AG04449 (cell line): ENCODE results near the gene CCSER2.

Source experiments
- CTCF ChIA-PET: fragments of 350-600 bp; formaldehyde crosslinking; extraction: SDS; loops from one replicate; lab custom pipeline; 2021; ENCODE audit warnings: antibody characterized with exemption; lab: Yijun Ruan, JAX
- POLR2A ChIA-PET: fragments of 400-600, 350-600 bp; formaldehyde crosslinking; extraction: SDS; loops from one replicate; lab custom pipeline; 2020; ENCODE audit warnings: antibody characterized with exemption, inconsistent platforms; lab: Yijun Ruan, JAX
- DNase-seq: peaks from one replicate; pipeline ENCODE4 v3.0.0-alpha.2; 2010; ENCODE audit warnings: low read depth, low spot score
- H3K4me3 ChIP-seq: 2 replicates; pipeline ENCODE4 v1.5.1; 2011; ENCODE audit warnings: low read depth, mild to moderate bottlenecking, control low read depth, low read length
- TF ChIP-seq, protein P1 (sequence below): IDR thresholded peaks from one replicate; pipeline ENCODE4 v1.5.1; 2011; ENCODE audit warnings: mild to moderate bottlenecking, moderate library complexity, low read length, control low read depth, inconsistent platforms; ENCODE audit not compliant: insufficient read depth; ENCODE audit errors: missing control alignments

CCSER2 gene

DNA sequence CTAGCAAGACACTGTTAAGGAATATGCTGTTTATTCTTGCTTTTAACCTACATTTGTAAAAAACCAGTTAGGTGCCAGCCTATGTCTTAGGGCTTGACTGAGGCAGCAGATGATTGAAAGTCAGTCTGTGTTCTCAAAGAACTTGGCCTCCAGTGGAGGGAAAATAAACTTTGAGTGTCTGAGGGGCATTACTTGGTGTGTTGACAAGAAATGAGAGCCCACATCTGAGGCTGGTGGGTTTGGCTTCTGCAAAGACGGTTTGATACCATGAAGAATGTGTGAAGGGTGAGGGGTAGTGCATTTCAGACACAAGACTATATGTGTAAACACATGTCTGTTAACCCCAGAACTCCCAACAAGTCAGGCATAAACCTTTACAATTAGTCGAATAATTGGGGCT is 28.5 kb downstream of the CCSER2 start:
- no peak overlapping the region for H3K4me3 ChIP-seq
- DNase-seq = no peak
- TF ChIP-seq, protein P1, sequence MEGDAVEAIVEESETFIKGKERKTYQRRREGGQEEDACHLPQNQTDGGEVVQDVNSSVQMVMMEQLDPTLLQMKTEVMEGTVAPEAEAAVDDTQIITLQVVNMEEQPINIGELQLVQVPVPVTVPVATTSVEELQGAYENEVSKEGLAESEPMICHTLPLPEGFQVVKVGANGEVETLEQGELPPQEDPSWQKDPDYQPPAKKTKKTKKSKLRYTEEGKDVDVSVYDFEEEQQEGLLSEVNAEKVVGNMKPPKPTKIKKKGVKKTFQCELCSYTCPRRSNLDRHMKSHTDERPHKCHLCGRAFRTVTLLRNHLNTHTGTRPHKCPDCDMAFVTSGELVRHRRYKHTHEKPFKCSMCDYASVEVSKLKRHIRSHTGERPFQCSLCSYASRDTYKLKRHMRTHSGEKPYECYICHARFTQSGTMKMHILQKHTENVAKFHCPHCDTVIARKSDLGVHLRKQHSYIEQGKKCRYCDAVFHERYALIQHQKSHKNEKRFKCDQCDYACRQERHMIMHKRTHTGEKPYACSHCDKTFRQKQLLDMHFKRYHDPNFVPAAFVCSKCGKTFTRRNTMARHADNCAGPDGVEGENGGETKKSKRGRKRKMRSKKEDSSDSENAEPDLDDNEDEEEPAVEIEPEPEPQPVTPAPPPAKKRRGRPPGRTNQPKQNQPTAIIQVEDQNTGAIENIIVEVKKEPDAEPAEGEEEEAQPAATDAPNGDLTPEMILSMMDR = no peak
- ChIA-PET CTCF (interaction anchor here (1.0 to 9.8 kb wide), 4 partner anchors 10 to 181 kb away, joined by 3 to 132 read pairs (median 45); no protein-coding TSS in a partner anchor), POLR2A (no interaction called here)

DNA sequence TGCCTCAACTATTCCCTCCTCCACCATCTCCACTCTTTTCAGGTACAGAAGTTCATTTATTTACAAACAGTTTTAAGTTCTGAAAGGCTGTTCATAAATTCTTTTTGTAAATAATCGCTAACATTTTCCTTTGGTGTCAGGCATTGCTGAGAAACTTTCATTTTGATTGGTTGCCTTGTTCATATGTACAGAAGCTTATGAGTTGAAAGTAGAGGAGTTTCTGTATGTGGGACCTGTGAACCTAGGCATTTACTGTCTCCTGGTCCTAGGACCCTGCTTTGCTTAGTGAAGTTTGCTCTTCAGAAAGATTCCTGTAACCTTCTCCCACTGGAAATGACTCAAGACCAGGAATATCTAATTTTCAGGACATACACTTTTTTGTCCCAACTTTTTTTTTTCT is 30.4 kb downstream of the CCSER2 start:
- CTCF ChIA-PET = interaction anchor here (1.2 kb wide), 1 partner anchor 15 kb away, joined by 3 read pairs; no protein-coding TSS in a partner anchor
- TF ChIP-seq, protein P1 = no peak
- POLR2A ChIA-PET = no interaction called here
- no peak overlapping the region for H3K4me3 ChIP-seq
- DNase-seq = no peak

DNA sequence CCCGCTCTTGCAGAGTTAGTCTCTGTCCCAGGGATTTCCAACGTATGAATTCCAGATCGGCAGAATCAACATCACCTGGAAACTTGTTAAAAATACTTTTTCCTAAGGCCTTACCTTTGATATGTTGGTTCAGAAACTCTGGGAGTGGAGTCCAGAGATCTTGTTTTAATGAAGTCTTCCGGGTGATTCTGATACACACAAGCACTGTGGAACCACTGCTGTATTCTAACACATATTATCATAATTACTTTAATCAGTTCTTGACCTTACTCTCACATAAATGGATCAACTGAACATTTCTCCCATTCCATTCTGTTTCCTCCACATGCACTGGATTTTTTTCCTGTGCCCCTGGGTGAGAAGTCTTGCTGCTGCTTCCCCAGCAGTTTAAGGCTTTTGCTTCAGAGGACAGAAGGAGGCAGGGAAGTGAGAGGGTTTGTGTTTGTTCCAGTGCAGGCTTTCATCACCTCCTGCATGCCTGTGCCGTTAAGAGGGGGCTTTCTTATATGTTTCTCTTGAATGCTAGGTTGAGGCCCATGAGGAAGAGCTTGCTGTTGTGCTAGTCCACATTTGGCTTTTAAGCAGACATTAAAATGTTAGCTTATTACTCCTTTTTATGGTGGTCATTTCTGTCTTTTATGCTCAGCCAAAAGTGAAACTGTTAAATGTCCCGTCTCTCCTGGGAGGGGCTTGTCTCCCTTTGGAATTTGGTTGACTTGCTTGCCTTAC is 32.4 kb downstream of the CCSER2 start:
- ChIA-PET POLR2A (no interaction called here), CTCF (interaction anchor here (0.6 to 7.7 kb wide), 8 partner anchors 9 to 179 kb away, joined by 3 to 90 read pairs (median 5); partner anchors contain the start of gene CCSER2)
- TF ChIP-seq, protein P1 = no peak
- H3K4me3 ChIP-seq = peak overlapping the region; percentile 37
- DNase-seq = no peak

DNA sequence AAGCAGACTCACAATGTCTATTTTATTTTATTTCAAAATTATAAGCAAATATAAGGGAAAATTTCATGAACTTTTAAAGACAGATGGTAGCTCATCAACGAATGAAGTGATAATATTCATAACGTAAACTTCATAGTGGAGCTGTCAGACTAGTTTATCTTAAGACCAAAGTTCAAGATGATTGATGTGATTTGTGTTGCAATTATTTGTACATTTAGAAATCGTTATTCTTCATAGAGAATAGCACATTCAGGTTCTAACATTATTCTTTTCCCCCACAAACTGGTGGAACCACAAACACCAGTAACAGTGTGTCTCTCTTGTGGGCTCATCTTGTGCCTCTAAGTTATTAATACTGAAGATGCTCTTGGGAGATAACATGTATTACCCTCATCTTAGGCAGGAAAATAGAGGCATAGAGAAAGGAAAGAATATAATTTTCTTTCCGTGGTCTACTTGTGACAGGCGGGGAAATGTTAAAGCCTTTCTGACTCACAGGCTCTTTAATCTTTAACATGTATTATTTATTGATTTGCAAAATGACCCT is 37.0 kb downstream of the CCSER2 start:
- no peak for DNase-seq
- ChIA-PET POLR2A (no interaction called here), CTCF (interaction anchor here (0.8 to 7.7 kb wide), 8 partner anchors 9 to 175 kb away, joined by 3 to 90 read pairs (median 6); no protein-coding TSS in a partner anchor)
- no peak overlapping the region for H3K4me3 ChIP-seq
- TF ChIP-seq, protein P1 = no peak

DNA sequence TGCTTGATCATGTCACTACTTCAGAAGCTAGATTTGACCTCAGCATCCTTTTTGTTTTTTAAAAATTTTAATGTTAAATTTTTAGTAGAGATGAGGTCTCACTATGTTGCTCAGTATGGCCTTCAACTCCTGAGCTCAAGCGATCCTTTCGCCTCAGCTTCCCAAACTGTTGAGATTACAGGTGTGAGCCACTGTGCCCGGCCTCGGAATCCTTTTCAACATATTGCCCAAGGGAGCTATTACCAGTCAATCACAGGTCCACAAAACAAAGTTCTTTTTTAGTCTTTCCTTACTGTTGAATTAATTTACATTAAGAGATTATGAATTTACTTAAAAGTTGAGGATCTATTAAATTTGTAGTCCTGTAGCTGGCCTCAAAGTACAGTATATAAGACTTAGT is 37.7 kb downstream of the CCSER2 start:
- ChIA-PET POLR2A (no interaction called here), CTCF (interaction anchor here (0.8 to 7.7 kb wide), 9 partner anchors 8 to 174 kb away, joined by 3 to 90 read pairs (median 5); no protein-coding TSS in a partner anchor)
- no peak for DNase-seq
- TF ChIP-seq, protein P1 = no peak
- no peak overlapping the region for H3K4me3 ChIP-seq

DNA sequence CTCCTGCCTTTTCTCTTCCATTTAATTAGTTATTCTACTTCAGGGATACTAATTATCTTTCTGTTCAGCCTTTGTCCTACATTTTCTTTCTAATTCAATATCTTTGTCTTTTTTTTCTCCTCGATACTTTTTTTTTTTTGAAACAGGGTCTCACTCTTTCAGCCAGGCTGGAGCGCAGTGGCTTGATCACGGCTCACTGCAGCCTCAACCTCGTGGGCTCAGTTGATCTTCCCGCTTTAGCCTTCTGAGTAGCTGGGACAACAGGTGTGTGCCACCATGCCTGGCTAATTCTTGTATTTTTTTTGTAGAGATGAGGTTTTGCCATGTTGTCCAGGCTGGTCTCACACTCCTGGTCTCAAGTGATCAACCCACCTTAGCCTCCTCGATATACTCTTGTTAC is 38.9 kb downstream of the CCSER2 start:
- TF ChIP-seq, protein P1 = no peak
- ChIA-PET POLR2A (no interaction called here), CTCF (interaction anchor here (1.3 to 7.7 kb wide), 2 partner anchors 10 to 15 kb away, joined by 3 to 90 read pairs; no protein-coding TSS in a partner anchor)
- no peak for DNase-seq
- no peak overlapping the region for H3K4me3 ChIP-seq
